Neural cell (in vitro differentiated cells): ENCODE data around the gene ELOVL2.

Source experiments
- CTCF ChIP-seq: fragments of 450-650 bp; IDR thresholded peaks from 2 replicates; pipeline ENCODE4 v1.5.1; 2014; ENCODE audit warnings: antibody characterized with exemption, mild to moderate bottlenecking, moderate library complexity; ENCODE audit not compliant: poor library complexity, severe bottlenecking
- EP300 ChIP-seq: fragments of 450-650 bp; conservative IDR thresholded peaks from 2 replicates; pipeline ENCODE4 v1.6.1; 2014; ENCODE audit warnings: antibody characterized with exemption, mild to moderate bottlenecking, moderate library complexity; ENCODE audit not compliant: poor library complexity, severe bottlenecking
- RAD21 ChIP-seq: fragments of 450-650 bp; conservative IDR thresholded peaks from 2 replicates; pipeline ENCODE4 v1.6.1; 2014; ENCODE audit warnings: antibody characterized with exemption, mild to moderate bottlenecking, moderate library complexity
- TAF1 ChIP-seq: IDR thresholded peaks from 2 replicates; pipeline ENCODE4 v1.6.1; 2012; ENCODE audit warnings: low read depth

GRCh38 chr6:11053307-11053706 is 9.2 kb upstream of the ELOVL2 start:
- no peak for TF ChIP-seq TAF1
- TF ChIP-seq CTCF: no peak
- no peak for TF ChIP-seq EP300
- TF ChIP-seq RAD21: no peak
